ENCODE measurements around the gene GAL3ST2.
"Not testable (repeated sequence)": the region's sequence is repeated elsewhere in the genome, so short reads cannot be mapped to it uniquely, and the experiment has no call there.

The GAL3ST2 gene

GRCh38 chr2:241776336-241777169 lies at the start of gene GAL3ST2:
GAL3ST2 (plus strand) TSS chr2:241776822; CDS start chr2:241776956, 134 bp downstream.
- no peak for DNase-seq

GRCh38 chr2:241728000-241728399 lies 48.6 kb upstream of the GAL3ST2 start:
- DNase-seq: no peak

GRCh38 chr2:241728627-241729026 lies 48.0 kb upstream of the GAL3ST2 start:
- no peak for DNase-seq

- DNase-seq: no peak
Observed at GRCh38 chr2:241729868-241730267, 46.8 kb upstream of the GAL3ST2 start.

GRCh38 chr2:241730671-241731293 lies 45.8 kb upstream of the GAL3ST2 start:
- no peak for DNase-seq

GRCh38 chr2:241732513-241733186 lies 44.0 kb upstream of the GAL3ST2 start:
- DNase-seq: peak; percentile 38

- peak; percentile 17 for DNase-seq
Observed at GRCh38 chr2:241733391-241734207, 43.0 kb upstream of the GAL3ST2 start.

GRCh38 chr2:241734208-241734466 lies 42.5 kb upstream of the GAL3ST2 start:
- no peak for DNase-seq

GRCh38 chr2:241734467-241735208 lies 42.0 kb upstream of the GAL3ST2 start, which contains the start of gene D2HGDH:
D2HGDH (plus strand) TSS chr2:241734630; CDS start chr2:241735225, 595 bp downstream.
- peak; percentile 90 for DNase-seq

- no peak for DNase-seq
Observed at GRCh38 chr2:241736111-241736510, 40.5 kb upstream of the GAL3ST2 start.

- no peak for DNase-seq
Observed at GRCh38 chr2:241738040-241738686, 38.5 kb upstream of the GAL3ST2 start.

GRCh38 chr2:241739177-241739576 lies 37.4 kb upstream of the GAL3ST2 start:
- DNase-seq: no peak

GRCh38 chr2:241739651-241740050 lies 37.0 kb upstream of the GAL3ST2 start:
- DNase-seq: no peak

- DNase-seq: no peak
Observed at GRCh38 chr2:241741016-241741415, 35.6 kb upstream of the GAL3ST2 start.

GRCh38 chr2:241742320-241742939 lies 34.2 kb upstream of the GAL3ST2 start:
- no peak for DNase-seq

- not testable (repeated sequence) for DNase-seq
Observed at GRCh38 chr2:241743008-241743407, 33.6 kb upstream of the GAL3ST2 start.

GRCh38 chr2:241743620-241744019 lies 33.0 kb upstream of the GAL3ST2 start:
- DNase-seq: no peak

GRCh38 chr2:241744028-241744754 lies 32.4 kb upstream of the GAL3ST2 start:
- no peak for DNase-seq

GRCh38 chr2:241745276-241745675 lies 31.3 kb upstream of the GAL3ST2 start:
- DNase-seq: no peak

GRCh38 chr2:241746084-241746483 lies 30.5 kb upstream of the GAL3ST2 start:
- DNase-seq: no peak

Measured in retina (tissue), 1 donor.